ENCODE data around the gene TMEM42.
"Not testable (repeated sequence)": the region's sequence is repeated elsewhere in the genome, so short reads cannot be mapped to it uniquely, and the experiment has no call there.

TMEM42 gene

GRCh38 chr3:44845528-44846520 lies 15.9 kb upstream of the TMEM42 start:
- H3K4me1 ChIP-seq (ENCODE audit: control insufficient read depth, low read depth, low read length): no peaks in the 10 kb centered on the region
- H3K27ac ChIP-seq (ENCODE audit: low read length): no peak overlapping the region
- H3K9me3 ChIP-seq (ENCODE audit: control insufficient read depth, low read depth, low read length): no peaks in the 10 kb centered on the region
- no peaks in the 10 kb centered on the region for H3K27me3 ChIP-seq (ENCODE audit: control insufficient read depth, insufficient read depth, low read length)
- H3K4me3 ChIP-seq (ENCODE audit: low read length): no peak overlapping the region
- H3K9ac ChIP-seq (ENCODE audit: low read length): no peak overlapping the region
- peaks cover 61% of the 10 kb centered on the region for H3K36me3 ChIP-seq (ENCODE audit: control insufficient read depth, low read depth, low read length)

GRCh38 chr3:44848634-44849033 lies 13.1 kb upstream of the TMEM42 start:
- H3K36me3 ChIP-seq (ENCODE audit: control insufficient read depth, low read depth, low read length): peaks cover 63% of the 10 kb centered on the region
- H3K9me3 ChIP-seq (ENCODE audit: control insufficient read depth, low read depth, low read length): no peaks in the 10 kb centered on the region
- H3K4me3 ChIP-seq (ENCODE audit: low read length): no peak overlapping the region
- no peaks in the 10 kb centered on the region for H3K4me1 ChIP-seq (ENCODE audit: control insufficient read depth, low read depth, low read length)
- no peaks in the 10 kb centered on the region for H3K27me3 ChIP-seq (ENCODE audit: control insufficient read depth, insufficient read depth, low read length)
- no peak overlapping the region for H3K9ac ChIP-seq (ENCODE audit: low read length)
- H3K27ac ChIP-seq (ENCODE audit: low read length): no peak overlapping the region

GRCh38 chr3:44856663-44857062 lies 5.0 kb upstream of the TMEM42 start:
- not testable (repeated sequence) for H3K9me3 ChIP-seq (ENCODE audit: control insufficient read depth, low read depth, low read length); H3K4me1 ChIP-seq (ENCODE audit: control insufficient read depth, low read depth, low read length); H3K27ac ChIP-seq (ENCODE audit: low read length); H3K4me3 ChIP-seq (ENCODE audit: low read length); H3K27me3 ChIP-seq (ENCODE audit: control insufficient read depth, insufficient read depth, low read length); H3K9ac ChIP-seq (ENCODE audit: low read length)
- H3K36me3 ChIP-seq (ENCODE audit: control insufficient read depth, low read depth, low read length): peaks cover 25% of the 10 kb centered on the region

GRCh38 chr3:44860117-44860516 lies 1.6 kb upstream of the TMEM42 start:
- H3K36me3 ChIP-seq (ENCODE audit: control insufficient read depth, low read depth, low read length): peaks cover 2% of the 10 kb centered on the region
- H3K27ac ChIP-seq (ENCODE audit: low read length): no peak overlapping the region
- H3K4me1 ChIP-seq (ENCODE audit: control insufficient read depth, low read depth, low read length): peaks cover 6% of the 10 kb centered on the region
- no peak overlapping the region for H3K9ac ChIP-seq (ENCODE audit: low read length)
- H3K27me3 ChIP-seq (ENCODE audit: control insufficient read depth, insufficient read depth, low read length): no peaks in the 10 kb centered on the region
- no peaks in the 10 kb centered on the region for H3K9me3 ChIP-seq (ENCODE audit: control insufficient read depth, low read depth, low read length)
- no peak overlapping the region for H3K4me3 ChIP-seq (ENCODE audit: low read length)

GRCh38 chr3:44862226-44862637 lies 520 bp downstream of the TMEM42 start:
- Histone ChIP-seq H3K4me3 (ENCODE audit: low read length) (peak overlapping the region; percentile 79), H3K9me3 (ENCODE audit: control insufficient read depth, low read depth, low read length) (no peaks in the 10 kb centered on the region), H3K27me3 (ENCODE audit: control insufficient read depth, insufficient read depth, low read length) (no peaks in the 10 kb centered on the region), H3K36me3 (ENCODE audit: control insufficient read depth, low read depth, low read length) (peaks cover 5% of the 10 kb centered on the region), H3K9ac (ENCODE audit: low read length) (peak overlapping the region; percentile 65), H3K27ac (ENCODE audit: low read length) (no peak overlapping the region), H3K4me1 (ENCODE audit: control insufficient read depth, low read depth, low read length) (peaks cover 6% of the 10 kb centered on the region)

- no peak overlapping the region for H3K4me3 ChIP-seq (ENCODE audit: low read length)
- H3K27ac ChIP-seq (ENCODE audit: low read length): no peak overlapping the region
- no peak overlapping the region for H3K9ac ChIP-seq (ENCODE audit: low read length)
- no peaks in the 10 kb centered on the region for H3K9me3 ChIP-seq (ENCODE audit: control insufficient read depth, low read depth, low read length)
- no peaks in the 10 kb centered on the region for H3K27me3 ChIP-seq (ENCODE audit: control insufficient read depth, insufficient read depth, low read length)
- peaks cover 5% of the 10 kb centered on the region for H3K36me3 ChIP-seq (ENCODE audit: control insufficient read depth, low read depth, low read length)
- H3K4me1 ChIP-seq (ENCODE audit: control insufficient read depth, low read depth, low read length): peaks cover 6% of the 10 kb centered on the region
Observed at GRCh38 chr3:44865272-44866035, 3.7 kb downstream of the TMEM42 start.

GRCh38 chr3:44867421-44868111 lies 5.9 kb downstream of the TMEM42 start:
- peaks cover 3% of the 10 kb centered on the region for H3K4me1 ChIP-seq (ENCODE audit: control insufficient read depth, low read depth, low read length)
- no peaks in the 10 kb centered on the region for H3K27me3 ChIP-seq (ENCODE audit: control insufficient read depth, insufficient read depth, low read length)
- H3K9ac ChIP-seq (ENCODE audit: low read length): no peak overlapping the region
- H3K36me3 ChIP-seq (ENCODE audit: control insufficient read depth, low read depth, low read length): peaks cover 5% of the 10 kb centered on the region
- no peak overlapping the region for H3K27ac ChIP-seq (ENCODE audit: low read length)
- H3K9me3 ChIP-seq (ENCODE audit: control insufficient read depth, low read depth, low read length): no peaks in the 10 kb centered on the region
- no peak overlapping the region for H3K4me3 ChIP-seq (ENCODE audit: low read length)

- Histone ChIP-seq H3K36me3 (ENCODE audit: control insufficient read depth, low read depth, low read length) (no peaks in the 10 kb centered on the region), H3K4me3 (ENCODE audit: low read length) (no peak overlapping the region), H3K27ac (ENCODE audit: low read length) (no peak overlapping the region), H3K27me3 (ENCODE audit: control insufficient read depth, insufficient read depth, low read length) (no peaks in the 10 kb centered on the region), H3K9ac (ENCODE audit: low read length) (no peak overlapping the region), H3K4me1 (ENCODE audit: control insufficient read depth, low read depth, low read length) (no peaks in the 10 kb centered on the region), H3K9me3 (ENCODE audit: control insufficient read depth, low read depth, low read length) (no peaks in the 10 kb centered on the region)
Observed at GRCh38 chr3:44870375-44871061, 8.8 kb downstream of the TMEM42 start.

GRCh38 chr3:44874308-44874707 lies 12.6 kb downstream of the TMEM42 start, which contains the start of gene TGM4:
TGM4 (plus strand) TSS chr3:44874608; CDS start chr3:44874679, 71 bp downstream.
- Histone ChIP-seq H3K9ac (ENCODE audit: low read length) (no peak within 1 kb of the TSS), H3K36me3 (ENCODE audit: control insufficient read depth, low read depth, low read length) (no peaks in the 10 kb centered on the region), H3K27ac (ENCODE audit: low read length) (no peak within 1 kb of the TSS), H3K4me3 (ENCODE audit: low read length) (no peak within 1 kb of the TSS), H3K4me1 (ENCODE audit: control insufficient read depth, low read depth, low read length) (no peaks in the 10 kb centered on the region), H3K27me3 (ENCODE audit: control insufficient read depth, insufficient read depth, low read length) (no peaks in the 10 kb centered on the region), H3K9me3 (ENCODE audit: control insufficient read depth, low read depth, low read length) (no peaks in the 10 kb centered on the region)

- no peaks in the 10 kb centered on the region for H3K9me3 ChIP-seq (ENCODE audit: control insufficient read depth, low read depth, low read length)
- H3K36me3 ChIP-seq (ENCODE audit: control insufficient read depth, low read depth, low read length): no peaks in the 10 kb centered on the region
- H3K4me1 ChIP-seq (ENCODE audit: control insufficient read depth, low read depth, low read length): no peaks in the 10 kb centered on the region
- H3K4me3 ChIP-seq (ENCODE audit: low read length): no peak overlapping the region
- no peak overlapping the region for H3K27ac ChIP-seq (ENCODE audit: low read length)
- no peak overlapping the region for H3K9ac ChIP-seq (ENCODE audit: low read length)
- H3K27me3 ChIP-seq (ENCODE audit: control insufficient read depth, insufficient read depth, low read length): no peaks in the 10 kb centered on the region
Observed at GRCh38 chr3:44875596-44875995, 13.9 kb downstream of the TMEM42 start.

- Histone ChIP-seq H3K4me3 (ENCODE audit: low read length) (no peak overlapping the region), H3K27ac (ENCODE audit: low read length) (no peak overlapping the region), H3K9me3 (ENCODE audit: control insufficient read depth, low read depth, low read length) (no peaks in the 10 kb centered on the region), H3K4me1 (ENCODE audit: control insufficient read depth, low read depth, low read length) (no peaks in the 10 kb centered on the region), H3K9ac (ENCODE audit: low read length) (no peak overlapping the region), H3K36me3 (ENCODE audit: control insufficient read depth, low read depth, low read length) (no peaks in the 10 kb centered on the region), H3K27me3 (ENCODE audit: control insufficient read depth, insufficient read depth, low read length) (no peaks in the 10 kb centered on the region)
Observed at GRCh38 chr3:44877333-44877732, 15.6 kb downstream of the TMEM42 start.
